GM18520 (cell line): ENCODE measurements around the gene FCGR3A.

Experiments used
- ATAC-seq: cut with Tn5 transposase; IDR thresholded peaks from one replicate; pipeline ENCODE4 v1.9.1; 2021; ENCODE audit not compliant: unreplicated experiment

Gene FCGR3A

GRCh38 chr1:161502641-161503393, 46.8 kb downstream of the FCGR3A start:
- ATAC-seq: no peak

- ATAC-seq: no peak
Observed at GRCh38 chr1:161502181-161502580, 47.4 kb downstream of the FCGR3A start.

DNA sequence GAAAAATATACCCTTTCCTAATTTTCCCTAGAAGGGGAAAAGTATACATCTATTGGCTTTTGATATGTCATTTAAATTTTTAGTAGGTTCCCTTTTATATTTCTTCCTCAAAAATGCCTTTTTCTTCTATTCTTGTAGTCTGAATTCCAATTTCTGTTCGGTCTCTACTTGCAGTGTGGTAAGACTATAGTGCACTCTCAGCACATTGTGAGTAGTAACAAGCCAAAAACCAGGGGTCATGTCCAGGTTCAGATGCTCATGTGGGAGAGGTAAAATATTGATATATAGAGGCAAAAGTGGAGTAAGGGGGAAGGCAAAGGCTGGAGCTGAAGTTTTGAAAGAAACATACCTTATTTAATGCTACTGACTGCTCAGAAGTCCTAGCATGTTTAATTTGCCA, 48.4 kb downstream of the FCGR3A start:
- ATAC-seq: no peak

DNA sequence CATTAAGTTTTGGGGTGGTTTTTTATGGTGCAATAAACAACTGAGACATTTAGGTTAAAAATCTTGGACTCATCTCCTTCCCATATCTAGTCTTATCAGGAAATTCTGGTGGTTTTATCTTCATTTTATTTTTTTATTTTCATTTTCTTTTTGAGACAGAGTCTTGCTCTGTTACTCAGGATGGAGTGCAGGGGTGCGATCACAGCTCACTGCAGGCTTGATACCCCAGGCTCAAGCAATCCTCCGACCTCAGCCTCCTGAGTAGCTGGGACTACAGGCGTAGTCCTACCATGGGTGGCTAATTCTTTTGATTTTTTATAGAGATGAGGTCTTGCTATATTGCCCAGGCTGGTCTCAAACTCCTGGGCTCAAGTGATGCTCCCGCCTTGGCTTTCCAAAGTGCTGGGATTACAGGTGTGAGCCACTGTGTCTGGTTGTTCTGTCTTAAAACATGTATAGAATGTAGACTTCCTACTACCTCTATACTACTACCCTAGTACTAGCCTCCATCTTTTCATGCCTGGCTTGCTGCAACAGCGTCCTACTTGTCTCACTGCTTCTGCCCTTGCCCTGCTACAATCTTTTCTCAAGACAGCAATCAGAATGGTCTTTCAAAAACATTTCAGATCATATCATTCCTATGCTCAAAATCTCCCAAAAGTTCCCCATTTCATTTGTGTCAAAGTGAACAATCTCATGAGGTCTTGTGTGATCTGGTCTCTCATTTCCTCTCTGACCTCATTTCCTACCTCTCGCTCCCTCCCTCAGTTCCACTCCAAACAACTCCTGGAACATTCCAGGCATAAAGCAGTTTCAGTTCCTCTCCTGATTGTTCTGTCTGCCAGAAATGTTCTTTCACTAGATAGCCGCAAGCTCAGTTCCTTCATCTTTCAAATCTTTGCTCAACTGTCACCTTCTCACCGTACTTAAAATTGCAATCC, 50.2 kb downstream of the FCGR3A start:
- ATAC-seq: no peak

DNA sequence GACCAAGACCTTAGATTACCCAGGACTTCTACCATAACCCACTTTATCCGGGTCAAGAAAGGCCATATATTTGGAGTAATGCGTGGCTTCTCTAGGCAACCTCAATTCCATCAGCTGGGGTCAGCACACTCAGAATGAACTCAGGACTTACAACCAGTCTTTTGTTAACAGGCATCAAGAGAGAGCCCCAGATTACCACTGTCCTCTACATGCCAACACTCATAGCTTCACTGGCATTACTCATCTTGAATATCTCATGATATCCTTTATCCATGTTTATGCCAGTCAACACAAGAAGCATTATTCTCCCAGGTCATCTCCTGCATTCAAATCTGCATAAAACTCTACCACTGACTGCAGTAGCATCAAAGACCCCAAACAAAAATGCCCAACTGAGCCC, 51.0 kb downstream of the FCGR3A start:
- ATAC-seq: no peak

GRCh38 chr1:161497961-161498360, 51.7 kb downstream of the FCGR3A start:
- no peak for ATAC-seq

- no peak for ATAC-seq
Observed at GRCh38 chr1:161495490-161495889, 54.1 kb downstream of the FCGR3A start.

DNA sequence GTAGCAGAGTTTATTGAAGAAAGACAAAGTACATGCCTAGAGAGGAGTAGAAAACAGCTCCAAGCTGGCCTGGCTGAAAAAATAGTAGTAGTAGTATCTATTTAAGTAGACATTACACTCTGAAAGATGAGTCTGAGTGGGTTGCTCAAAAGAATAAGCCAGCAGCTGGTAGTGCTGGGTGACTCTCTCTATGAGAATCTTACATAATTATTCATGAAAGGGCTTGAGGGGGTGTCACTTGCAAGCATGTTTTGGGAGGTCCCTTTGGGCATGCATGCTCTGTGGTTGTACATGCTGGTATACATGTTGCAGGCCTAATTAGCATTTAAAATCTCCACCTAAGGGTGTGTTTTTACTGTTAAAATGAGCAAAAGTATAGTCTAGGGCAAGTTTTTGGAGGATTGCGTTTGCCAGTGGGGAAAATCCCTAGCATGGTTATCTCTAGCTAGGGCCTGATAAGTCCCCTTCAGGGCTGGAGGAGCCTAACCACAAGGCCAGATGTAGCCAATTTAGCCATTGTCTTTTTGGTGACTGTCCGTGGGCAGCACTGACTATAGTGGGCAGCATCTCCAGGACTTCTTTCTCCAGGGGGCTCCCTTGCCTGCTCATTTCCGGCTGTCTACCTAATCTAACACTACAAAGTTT, 55.4 kb downstream of the FCGR3A start:
- no peak for ATAC-seq

- no peak for ATAC-seq
Observed at GRCh38 chr1:161492827-161493226, 56.8 kb downstream of the FCGR3A start.
